ENCODE measurements around the gene MOB2. TPM values are rescaled to one million over a fixed set of nuclear protein-coding genes. Genes with fewer than 3 reads are reported as not detected.

MOB2 gene
- 20.8 and 36.5 TPM in 2 replicates for total RNA-seq

DNA sequence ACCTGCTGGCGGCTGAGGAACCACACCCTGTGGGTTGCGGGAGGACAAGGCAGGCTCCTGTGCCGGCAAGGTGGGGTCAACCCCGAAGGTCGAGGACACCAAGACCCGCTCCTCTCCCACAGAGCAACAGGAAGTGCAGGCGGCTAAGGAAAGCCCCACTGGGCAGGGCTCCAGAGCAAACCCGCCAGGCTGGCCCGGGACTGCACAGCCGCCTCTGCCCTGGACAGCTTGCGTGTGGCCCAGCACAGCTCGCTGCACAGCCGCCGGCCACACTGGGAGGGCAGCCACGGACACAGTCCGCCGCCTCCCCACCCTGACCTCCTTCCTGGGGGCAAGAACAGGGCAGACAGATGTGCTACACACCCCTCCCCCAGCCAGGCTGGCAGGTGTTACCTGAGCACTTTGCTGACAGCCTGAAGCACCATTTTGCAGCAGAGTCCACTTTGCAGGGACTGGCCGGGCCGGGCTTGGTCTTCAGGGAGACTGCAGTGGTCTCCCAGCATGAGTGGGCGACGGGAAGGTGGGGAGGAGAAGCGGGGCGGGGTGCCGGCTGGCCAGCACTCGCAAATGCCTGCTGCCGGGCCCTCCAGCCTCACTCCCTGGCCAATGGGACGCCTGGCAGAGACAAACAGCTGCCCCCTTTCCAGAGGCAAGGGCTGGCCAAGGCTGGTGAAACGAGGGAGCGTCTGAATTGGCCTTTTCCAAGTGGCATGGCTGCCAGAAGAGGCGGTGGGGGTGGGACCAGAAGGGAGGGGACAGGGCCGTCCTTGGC is at the start of gene MOB2:
Gene MOB2, minus strand, starts transcription at position 726 of the 772 bp plus-strand sequence. Its CDS starts 223 bp downstream, at position 503.
- peak; percentile 32 for DNase-seq (ENCODE audit: low read depth)

DNA sequence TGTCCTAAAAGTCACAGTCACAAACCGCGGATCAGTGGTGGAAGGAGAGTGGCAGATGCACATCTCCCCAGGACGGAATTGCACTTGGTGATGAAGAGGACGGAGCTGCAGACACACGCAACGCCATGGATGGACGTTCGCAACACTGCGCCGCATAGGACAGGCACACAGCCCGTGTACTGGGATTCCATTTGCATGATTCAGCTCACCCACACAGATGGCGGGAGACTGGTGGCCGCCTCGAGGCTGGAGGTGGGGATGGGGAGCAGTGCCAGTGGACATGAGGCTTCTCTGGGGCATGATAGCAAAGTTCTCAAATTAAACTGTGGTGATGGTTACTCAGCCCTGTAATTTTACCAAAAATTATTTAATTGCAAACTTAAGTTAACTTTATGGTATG is 48.1 kb upstream of the MOB2 start:
- no peak for DNase-seq (ENCODE audit: low read depth)

DNA sequence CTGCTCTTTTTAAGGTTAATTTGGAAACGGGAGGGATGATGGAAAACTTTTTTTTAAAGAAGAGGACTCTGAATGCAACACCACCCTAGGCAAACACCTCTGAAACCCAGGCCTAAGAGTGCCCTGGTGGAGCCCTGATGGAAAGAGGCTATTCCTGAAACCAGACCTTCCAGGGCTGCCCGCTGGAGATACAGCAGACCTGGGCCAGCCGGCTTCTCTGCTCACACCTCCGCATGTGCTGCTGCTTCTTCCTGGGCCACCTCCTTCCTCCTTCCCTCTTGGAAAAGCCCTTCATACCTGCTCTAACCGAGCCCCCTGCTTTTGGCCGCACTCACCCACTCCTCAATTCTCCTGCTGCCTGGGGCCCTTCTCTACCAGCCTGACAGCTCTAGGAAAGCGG is 47.6 kb upstream of the MOB2 start:
- no peak for DNase-seq (ENCODE audit: low read depth)

DNA sequence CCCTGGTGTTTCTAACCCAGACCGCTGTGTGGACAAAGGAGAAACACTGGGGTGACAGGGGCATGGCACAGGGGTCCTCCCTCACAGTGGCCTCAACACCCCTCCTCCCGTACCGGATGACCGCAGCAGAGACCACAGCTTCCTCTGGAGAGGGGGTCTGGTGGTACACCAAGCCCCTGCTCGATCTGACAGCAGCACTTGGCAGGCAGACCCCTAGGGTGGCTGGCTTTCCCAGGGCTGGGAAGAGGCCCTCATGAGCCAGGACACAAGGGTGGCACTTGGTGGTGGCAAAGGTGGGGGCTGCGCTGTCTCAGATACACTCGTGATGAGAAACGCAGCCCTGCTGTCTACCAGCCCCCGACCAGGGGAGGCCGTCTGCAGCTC is 46.8 kb upstream of the MOB2 start:
- DNase-seq (ENCODE audit: low read depth), result no peak

GRCh38 chr11:1532606-1533341 is 46.2 kb upstream of the MOB2 start:
- peak; percentile 81 for DNase-seq (ENCODE audit: low read depth)

GRCh38 chr11:1532014-1532586 is 45.5 kb upstream of the MOB2 start:
- no peak for DNase-seq (ENCODE audit: low read depth)

- no peak for DNase-seq (ENCODE audit: low read depth)
Observed at GRCh38 chr11:1531449-1532013, 45.0 kb upstream of the MOB2 start.

DNA sequence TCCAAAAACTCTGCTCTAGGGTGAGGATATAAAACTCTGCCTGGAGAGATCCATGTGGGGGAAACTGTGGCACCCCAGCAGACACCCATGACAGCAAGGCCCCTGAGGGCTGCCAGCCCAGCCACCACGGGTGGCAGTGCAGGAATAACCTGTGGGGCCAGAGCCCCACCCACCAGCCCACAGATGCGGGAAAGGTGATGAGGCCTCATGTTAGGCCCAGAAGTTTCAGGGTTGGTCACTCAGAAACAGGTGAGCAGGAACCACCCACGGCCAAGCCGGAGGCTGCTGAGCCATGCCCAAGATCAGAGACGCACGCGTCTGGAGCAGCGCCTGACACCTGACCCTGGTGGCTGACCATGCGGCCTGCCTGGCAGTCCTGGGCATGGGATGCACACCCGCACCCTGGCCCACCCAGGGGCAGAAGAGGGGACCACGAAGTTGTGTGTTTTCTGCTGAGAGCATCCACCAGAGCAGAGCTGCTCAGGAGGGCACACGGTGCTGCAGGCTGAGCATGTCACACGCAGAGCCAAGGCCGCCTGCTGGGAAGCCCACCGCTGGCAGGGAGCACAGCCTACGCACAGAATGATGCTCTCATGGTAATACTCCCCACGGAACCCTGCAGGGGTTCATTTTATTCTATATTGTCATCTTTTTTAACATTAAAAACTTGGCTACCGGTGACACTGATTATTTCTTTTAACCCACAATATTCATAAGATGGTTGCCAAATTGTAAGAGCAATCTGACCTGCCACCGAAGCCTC is 44.3 kb upstream of the MOB2 start:
- no peak for DNase-seq (ENCODE audit: low read depth)

- DNase-seq (ENCODE audit: low read depth), result no peak
Observed at GRCh38 chr11:1529774-1530173, 43.2 kb upstream of the MOB2 start.

GRCh38 chr11:1529286-1529685 is 42.7 kb upstream of the MOB2 start:
- no peak for DNase-seq (ENCODE audit: low read depth)

DNA sequence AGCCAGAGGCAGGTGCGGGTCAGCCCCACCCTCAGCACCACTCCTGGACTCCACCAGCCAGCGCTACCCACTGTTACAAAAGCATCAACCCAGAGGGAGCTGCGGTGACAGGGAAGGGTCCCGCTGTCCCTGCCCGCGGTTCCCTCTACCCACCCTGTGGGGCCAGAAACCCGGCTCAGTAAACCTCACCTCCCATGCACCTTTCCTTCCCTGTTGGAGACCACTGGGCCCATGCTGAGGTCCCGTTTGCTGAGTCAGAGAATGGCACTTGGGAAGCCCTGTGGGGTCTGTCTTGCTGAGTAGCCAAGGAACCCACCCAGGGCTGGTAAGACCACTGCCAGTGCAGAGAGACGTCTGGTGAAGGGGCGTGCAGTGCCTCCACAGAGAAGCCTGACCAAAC is 42.1 kb upstream of the MOB2 start:
- no peak for DNase-seq (ENCODE audit: low read depth)

- no peak for DNase-seq (ENCODE audit: low read depth)
Observed at GRCh38 chr11:1526785-1527184, 40.2 kb upstream of the MOB2 start.

- DNase-seq (ENCODE audit: low read depth), result no peak
Observed at GRCh38 chr11:1523779-1524178, 37.2 kb upstream of the MOB2 start.

- no peak for DNase-seq (ENCODE audit: low read depth)
Observed at GRCh38 chr11:1523077-1523476, 36.5 kb upstream of the MOB2 start.

DNA sequence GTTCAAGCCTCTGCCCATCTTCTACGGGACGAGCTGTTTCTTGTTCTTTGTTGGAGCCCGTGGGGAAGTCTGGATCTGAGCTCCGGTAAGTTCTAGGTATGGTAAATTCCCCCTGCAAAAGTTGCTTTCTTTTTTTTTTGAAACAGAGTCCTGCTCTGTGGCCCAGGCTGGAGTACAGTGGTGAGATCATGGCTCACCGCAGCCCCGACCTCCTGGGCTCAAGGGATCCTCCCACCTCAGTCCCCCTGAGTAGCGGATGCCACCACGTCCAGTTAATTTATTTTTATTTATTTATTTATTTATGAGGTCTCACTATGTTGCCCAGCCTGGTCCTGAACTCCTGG is 35.5 kb upstream of the MOB2 start:
- DNase-seq (ENCODE audit: low read depth), result no peak

GRCh38 chr11:1521382-1522080 is 35.0 kb upstream of the MOB2 start:
- DNase-seq (ENCODE audit: low read depth), result no peak

DNA sequence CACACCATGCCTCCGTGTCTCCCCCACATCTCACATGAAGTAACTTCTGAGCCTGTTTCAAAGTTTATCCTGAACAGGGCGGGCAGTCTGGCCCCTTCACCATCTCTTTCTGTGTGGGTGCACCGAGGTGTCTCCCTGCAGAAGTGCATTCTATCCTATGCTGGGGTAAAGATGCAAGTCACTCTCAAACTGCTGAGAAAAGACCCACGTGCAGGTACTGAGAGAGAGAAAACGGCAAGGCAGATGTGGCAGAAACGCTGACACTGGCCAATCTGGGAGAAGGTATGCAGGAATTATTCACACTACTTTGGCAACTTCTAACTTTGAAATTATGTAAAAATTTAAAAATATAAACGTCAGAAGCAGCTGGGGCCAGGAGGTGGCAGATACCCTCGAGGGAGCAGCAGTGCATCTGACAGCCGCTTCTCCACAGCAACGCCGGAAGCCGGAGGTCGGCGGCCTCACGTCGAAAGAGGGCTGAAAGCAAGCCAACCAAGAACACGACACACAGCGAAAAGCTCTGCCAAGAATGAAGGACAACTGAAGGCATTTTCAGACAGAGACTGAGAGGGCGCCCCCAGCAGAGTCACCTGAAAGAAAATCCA is 34.2 kb upstream of the MOB2 start:
- no peak for DNase-seq (ENCODE audit: low read depth)

DNA sequence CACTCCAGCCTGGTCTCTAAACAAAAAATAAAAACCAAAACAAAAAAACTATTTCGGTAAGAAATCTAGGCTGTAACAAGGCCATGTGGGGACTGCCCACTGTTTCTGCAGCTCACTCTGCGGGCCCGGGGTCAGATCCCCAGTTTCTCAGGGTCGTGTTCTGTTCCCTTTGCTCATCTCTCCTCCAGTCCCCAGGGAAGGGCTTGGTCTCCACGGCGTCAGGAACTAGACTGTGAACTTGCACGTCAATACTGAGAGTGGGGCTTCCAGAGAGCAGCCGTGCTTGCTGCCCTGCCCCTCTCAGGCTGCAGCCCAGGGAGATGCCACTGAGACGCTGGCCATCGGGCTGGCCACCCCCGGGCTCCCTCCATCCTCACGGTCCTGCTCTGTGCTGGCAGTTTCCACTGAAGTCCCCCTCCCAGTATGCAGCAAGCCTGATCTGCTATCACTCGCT is 33.7 kb upstream of the MOB2 start:
- no peak for DNase-seq (ENCODE audit: low read depth)

DNA sequence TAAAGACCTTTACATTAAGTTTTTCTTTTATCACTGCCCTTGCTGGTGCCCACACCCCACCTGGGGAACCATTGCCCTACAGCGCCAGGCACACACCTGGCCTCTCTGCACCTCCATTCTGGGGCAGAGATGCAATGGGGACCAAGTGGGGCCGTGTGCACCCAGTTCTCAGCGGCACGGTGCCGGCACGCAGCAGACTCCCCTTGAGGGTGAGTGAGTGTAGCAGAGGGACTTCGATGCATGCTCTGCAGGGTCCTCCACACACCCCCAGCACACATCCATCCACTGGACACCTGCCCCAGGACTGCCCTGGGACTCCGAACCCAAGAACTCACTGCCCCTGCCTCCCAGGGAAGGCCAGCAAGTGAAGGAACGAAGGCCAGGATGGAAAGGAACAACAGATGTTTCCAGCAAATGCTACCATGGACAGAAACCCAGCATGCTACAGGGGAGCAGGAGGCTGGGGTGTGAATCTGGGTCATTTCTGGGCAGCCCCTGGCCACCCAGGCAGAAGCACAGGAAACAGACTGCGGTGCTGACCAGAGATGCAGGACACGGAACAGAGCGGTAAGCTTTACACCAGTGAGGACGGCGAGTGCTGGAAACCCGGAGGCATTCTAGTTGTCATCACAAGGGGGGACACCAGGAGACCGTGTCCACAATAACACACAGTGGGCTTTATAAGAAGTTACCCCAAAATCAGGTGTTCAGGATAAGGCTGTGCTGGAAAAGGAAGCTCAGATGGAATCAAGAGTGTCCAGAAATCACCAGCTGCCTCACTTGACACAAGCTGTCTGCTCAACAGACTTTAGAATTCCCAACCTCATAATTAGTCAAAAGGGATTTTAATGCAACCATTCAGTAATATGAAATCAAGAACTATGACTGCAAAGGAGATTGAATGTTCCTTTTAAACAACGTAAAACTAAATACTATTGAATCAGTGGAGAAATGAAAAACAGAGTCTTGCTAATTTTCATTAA is 32.7 kb upstream of the MOB2 start:
- no peak for DNase-seq (ENCODE audit: low read depth)

- DNase-seq (ENCODE audit: low read depth), result no peak
Observed at GRCh38 chr11:1518301-1518700, 31.7 kb upstream of the MOB2 start.

Data from renal cortical epithelial cell (primary cell).